ENCODE data around the gene CEP85.

The CEP85 gene

DNA sequence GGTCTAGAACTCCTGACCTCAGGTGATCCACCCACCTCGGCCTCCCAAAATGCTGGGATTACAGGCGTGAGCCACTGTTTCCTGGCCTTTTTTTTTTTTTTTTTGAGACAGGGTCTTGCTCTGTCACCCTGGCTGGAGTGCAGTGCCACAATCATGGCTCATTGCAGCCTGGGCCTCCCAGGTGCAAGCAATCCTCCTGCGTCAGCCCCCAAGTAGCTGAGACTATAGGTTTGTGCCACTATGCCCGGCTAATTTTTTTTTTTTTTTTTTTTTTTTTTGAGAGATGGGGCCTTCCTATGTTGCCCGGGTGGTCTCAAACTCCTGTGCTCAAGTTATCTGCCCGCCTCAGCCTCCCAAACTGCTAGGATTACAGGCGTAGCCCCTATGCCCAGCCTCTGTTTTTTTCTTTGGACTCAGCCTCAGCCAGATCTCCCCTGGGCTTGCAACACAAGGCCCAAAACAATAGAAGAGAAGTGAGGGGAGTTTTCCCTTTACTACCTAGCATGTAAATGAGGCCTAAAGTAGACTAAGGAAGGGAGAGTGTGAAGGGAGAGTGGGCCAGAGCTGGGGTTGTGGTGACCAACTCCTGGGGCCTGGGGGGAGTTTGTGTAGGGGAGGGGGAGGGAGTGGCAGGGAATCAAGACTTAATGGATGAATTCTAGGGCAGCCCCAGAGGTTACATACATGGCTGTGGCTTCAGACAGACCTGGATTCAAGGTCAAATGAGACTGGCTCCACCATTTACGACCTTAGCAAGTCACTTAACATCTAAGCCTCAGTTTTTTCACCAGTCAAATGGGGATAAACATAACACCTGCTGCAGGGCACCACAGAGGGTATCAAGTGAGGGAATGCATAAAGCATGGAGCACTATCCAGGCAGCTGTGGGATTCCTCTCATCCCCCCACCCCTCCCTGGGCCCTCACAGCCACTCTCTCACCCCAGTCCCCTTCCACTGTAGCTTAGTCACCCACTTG lies 82.2 kb downstream of the CEP85 start:
- DNase-seq (ENCODE audit: low read depth in 2 of 2), result no peak

- DNase-seq (ENCODE audit: low read depth in 2 of 2), result no peak
These were observed 83.1 kb downstream of the CEP85 start for GRCh38 chr1:26317146-26317545.

DNA sequence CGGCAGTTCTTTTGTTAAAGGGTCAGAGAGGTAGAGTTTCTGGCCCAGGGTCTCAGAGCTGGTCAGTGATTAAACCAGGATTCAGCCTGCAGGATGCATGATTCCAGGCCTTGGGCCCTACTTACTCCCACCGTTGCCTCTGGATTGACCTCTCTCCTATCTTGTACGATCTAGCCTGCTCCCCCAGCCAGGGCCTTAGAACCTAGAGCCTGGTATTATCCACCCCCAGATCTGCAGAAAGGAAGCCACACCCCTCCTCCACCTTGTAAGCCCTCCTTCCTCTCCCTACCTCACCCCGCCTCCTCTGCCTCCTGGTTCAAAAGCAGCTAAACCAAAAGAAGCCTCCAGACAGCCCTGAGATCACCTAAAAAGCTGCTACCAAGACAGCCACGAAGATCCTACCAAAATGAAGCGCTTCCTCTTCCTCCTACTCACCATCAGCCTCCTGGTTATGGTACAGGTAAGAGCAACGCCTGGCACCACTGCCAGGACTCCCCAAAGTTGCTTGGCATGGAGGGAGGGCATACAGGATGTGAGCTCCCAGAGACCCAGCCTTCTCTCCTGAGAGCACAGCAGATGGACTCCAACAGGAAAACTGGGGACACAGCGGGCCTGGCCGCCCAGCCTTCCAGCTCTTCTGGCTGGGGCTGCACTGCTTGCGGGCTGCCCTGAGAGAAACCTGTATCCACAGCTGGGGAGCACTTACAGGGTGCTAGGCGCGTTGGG lies 83.8 kb downstream of the CEP85 start, which contains the start of gene CD52:
TSS of gene CD52 (plus strand) at position 347 of the 726 bp plus-strand sequence. CDS start at position 407, 60 bp downstream.
- peak; percentile 50 to 68 for DNase-seq (ENCODE audit: low read depth in 2 of 2)

DNA sequence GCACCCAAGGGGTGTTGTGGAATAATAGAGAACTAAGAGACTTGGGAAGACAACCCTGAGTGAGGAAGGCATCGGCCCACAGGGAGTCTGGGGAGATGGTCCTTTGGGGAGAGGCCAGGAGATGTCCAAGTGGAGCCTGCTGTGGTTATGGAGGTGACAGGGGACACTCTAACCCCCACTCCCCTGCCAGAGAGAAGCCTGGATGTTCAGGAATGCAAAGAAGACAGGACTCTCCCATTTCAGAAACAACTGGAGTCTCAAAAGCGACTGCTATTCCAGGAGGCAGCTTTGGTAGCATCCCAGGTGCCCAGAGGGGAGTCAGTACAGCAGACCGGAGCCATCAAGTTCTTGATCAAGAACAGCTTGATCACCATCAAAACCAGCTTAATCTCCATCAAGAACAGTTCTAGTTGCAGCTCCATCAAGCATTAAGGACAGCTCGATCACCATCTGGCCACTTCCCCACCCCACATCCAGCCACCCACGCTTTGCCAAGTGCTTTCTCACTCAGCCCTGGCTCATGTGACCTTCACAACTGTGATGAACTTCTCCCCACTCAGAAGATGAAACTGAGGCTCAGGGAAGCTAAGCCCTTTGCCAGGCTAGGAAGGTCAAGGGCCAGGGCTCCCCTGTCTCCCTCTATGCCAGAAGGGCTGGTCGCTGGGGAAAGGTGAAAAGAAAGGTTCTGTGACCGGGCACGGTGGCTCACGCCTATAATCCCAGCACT lies 84.5 kb downstream of the CEP85 start:
- no peak for DNase-seq (ENCODE audit: low read depth in 2 of 2)

- DNase-seq (ENCODE audit: low read depth in 2 of 2), result no peak
These were observed 86.9 kb downstream of the CEP85 start for GRCh38 chr1:26320896-26321295.

GRCh38 chr1:26321315-26322041 lies 87.5 kb downstream of the CEP85 start:
- DNase-seq (ENCODE audit: low read depth in 2 of 2), result peak; percentile 80 to 91

- DNase-seq (ENCODE audit: low read depth in 2 of 2), result no peak
These were observed 88.0 kb downstream of the CEP85 start for GRCh38 chr1:26322042-26322331.

DNA sequence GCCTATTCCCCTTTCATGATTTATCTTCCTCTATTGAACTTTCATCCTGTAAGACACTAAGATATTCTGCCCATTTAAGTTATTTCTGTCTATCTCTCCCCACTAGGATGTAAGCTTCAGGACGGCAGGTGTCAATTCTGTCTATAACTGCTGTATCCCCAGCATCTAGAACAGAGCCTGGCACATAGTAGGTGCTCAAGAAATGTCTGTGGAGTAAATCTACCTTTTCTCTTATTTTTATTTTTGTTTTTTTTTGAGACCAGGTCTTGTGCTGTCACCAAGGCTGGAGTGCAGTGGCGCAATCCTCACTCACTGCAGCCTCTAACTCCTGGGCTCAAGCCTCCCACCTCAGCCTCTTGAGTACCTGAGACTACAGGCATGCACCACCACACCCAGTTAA lies 89.4 kb downstream of the CEP85 start:
- no peak for DNase-seq (ENCODE audit: low read depth in 2 of 2)

GRCh38 chr1:26324550-26324949 lies 90.5 kb downstream of the CEP85 start:
- no peak for DNase-seq (ENCODE audit: low read depth in 2 of 2)

DNA sequence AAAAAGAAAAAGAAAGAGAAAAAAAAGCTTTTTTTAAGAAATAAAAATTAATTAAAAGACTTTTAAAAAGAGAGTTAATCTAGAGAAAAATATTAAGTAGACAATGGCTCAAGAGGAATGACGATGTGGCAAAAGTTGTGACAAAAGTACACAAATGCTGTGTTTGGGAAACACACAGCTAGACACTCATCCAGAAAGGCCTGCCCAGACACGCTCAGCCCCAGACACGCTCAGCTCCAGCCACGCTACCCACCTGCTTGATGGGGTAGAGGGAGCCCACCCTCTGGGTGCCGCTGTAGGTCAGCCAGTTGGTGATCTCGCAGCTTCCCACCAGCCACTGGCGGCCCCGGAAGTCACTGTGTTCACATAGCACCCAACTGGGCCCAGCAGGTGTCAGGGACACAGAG lies 94.0 kb downstream of the CEP85 start:
- no peak for DNase-seq (ENCODE audit: low read depth in 2 of 2)
